Upper lobe of right lung (tissue), 1 donor: Measurements from ENCODE around the gene XYLB. TPM values are rescaled to one million over a fixed set of nuclear protein-coding genes. Genes with fewer than 3 reads are reported as not detected.

ENCODE experiments used
- ATAC-seq: fragments of 200-7000 bp; cut with Tn5 transposase; one replicate; pipeline ENCODE4 v1.9.1; 2020; ENCODE audit warnings: mild to moderate bottlenecking, moderate library complexity
- DNase-seq: peaks from one replicate; pipeline ENCODE4 v3.0.0-alpha.2; 2020
- H3K27ac ChIP-seq: fragments of 200-600 bp; one replicate; pipeline ENCODE4 v1.8.0; 2022
- H3K27me3 ChIP-seq: fragments of 200-600 bp; one replicate; pipeline ENCODE4 v1.8.0; 2022; ENCODE audit warnings: mild to moderate bottlenecking
- H3K36me3 ChIP-seq: fragments of 200-600 bp; one replicate; pipeline ENCODE4 v1.8.0; 2022
- H3K4me1 ChIP-seq: fragments of 200-600 bp; one replicate; pipeline ENCODE4 v1.8.0; 2022
- H3K4me3 ChIP-seq: fragments of 200-600 bp; one replicate; pipeline ENCODE4 v1.8.0; 2022; ENCODE audit warnings: mild to moderate bottlenecking
- H3K9me3 ChIP-seq: fragments of 200-600 bp; one replicate; pipeline ENCODE4 v1.8.0; 2022
- CTCF ChIP-seq: fragments of 200-600 bp; IDR thresholded peaks from one replicate; pipeline ENCODE4 v1.8.0; 2022; ENCODE audit warnings: antibody characterized with exemption
- intact Hi-C: fragments of 100-400 bp; cut with DNase I; formaldehyde crosslinking; loops from one replicate; pipeline ENCODE4 v1.11.0; 2022
- total RNA-seq: library from RNA; stranded (reverse); fragmentation: NEBNext Ultra II Directional; extraction: Animal tissue kit (Norgen Biotek cat#: 25700); gene quantifications from one replicate; pipeline ENCODE4 v1.2.1, GENCODE V29; 2021
- donor health status: DM: no; HTN: yes; CAD: no; lungs with severe emphysema.

Gene XYLB
- total RNA-seq, 1 donor from 2014 or later = 3.1 TPM

- DNase-seq = no peak
- no peak for ATAC-seq
- no peak overlapping the region for H3K4me3 ChIP-seq
- H3K4me1 ChIP-seq = no peaks in the 10 kb centered on the region
- TF ChIP-seq CTCF = no peak
- intact Hi-C loops = no loop called here
- no peak overlapping the region for H3K27ac ChIP-seq
- no peaks in the 10 kb centered on the region for H3K36me3 ChIP-seq
- H3K9me3 ChIP-seq = no peaks in the 10 kb centered on the region
- H3K27me3 ChIP-seq = no peaks in the 10 kb centered on the region
Measured at GRCh38 chr3:38331257-38332022, 15.1 kb upstream of the XYLB start.

DNA sequence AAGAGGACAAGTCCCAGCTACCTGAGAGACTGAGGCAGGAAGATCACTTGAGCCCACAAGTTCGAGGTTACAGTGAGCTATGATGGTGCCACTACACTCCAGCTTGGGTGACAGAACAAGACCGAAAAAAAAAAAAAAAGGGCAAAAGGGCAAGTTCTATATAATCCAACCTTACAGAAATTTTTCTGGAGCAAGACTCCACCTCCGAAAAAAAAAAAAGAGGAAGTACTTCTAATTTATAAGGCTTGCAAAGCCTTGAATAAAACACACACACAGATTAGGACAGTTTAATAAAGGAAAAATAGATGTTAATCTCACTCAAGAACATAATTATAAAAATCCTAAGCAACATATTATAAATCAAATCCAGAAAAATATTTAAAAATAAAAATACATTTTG is 14.4 kb upstream of the XYLB start:
- DNase-seq = no peak

DNA sequence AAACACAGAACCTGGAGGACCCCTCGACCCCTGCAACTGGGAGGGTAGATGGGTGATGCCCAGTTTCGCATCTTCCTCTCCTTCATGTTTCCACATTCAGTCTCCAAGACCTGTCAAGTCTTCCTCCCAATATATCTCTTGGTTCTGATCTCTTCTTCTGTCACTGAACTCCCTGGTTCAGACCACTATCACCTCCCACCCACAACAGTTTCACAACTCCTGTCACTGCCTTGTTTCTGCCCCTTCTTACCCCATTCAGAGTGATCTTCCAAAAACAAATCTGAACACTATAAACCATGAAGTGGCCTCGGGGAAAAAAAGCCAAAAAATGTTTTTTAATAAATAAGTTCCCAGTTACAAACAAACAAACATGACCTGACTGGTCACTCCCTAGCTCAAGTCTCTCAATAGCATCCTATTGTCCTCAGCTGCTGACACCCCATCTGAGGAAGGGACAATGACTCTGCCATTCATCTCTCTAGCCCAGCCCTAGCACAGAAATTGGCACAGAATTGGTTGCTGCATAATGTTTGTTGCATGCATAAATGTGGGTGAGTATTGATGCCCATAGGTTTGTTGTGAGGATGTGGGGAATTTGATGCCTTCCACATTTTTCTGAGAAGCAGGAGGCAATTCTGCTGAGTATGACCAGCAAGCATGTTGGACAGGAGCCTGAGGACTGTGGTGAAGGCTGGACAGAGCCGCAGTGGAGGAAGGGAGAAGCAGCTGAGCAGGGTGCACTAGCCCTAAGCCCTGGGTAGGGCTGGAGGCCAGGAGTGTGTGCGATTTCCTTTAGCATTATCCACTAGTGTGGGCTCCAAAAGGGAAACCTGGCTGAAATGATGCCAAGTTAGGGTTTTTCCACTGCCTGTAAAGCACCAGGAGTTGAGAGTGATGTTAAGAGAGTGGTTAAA is 12.2 kb upstream of the XYLB start:
- DNase-seq (no peak), ATAC-seq (no peak)
- Histone ChIP-seq H3K4me1 (no peaks in the 10 kb centered on the region), H3K9me3 (no peaks in the 10 kb centered on the region), H3K27me3 (no peaks in the 10 kb centered on the region), H3K36me3 (no peaks in the 10 kb centered on the region), H3K27ac (no peak overlapping the region), H3K4me3 (no peak overlapping the region)
- no peak for TF ChIP-seq CTCF
- intact Hi-C loops = no loop called here

More for the DNA sequence above, 14.4 kb upstream of the XYLB start:
- H3K27me3 ChIP-seq = no peaks in the 10 kb centered on the region
- no peak for ATAC-seq
- no peaks in the 10 kb centered on the region for H3K9me3 ChIP-seq
- TF ChIP-seq CTCF = no peak
- no peaks in the 10 kb centered on the region for H3K36me3 ChIP-seq
- H3K27ac ChIP-seq = no peak overlapping the region
- H3K4me3 ChIP-seq = no peak overlapping the region
- no peaks in the 10 kb centered on the region for H3K4me1 ChIP-seq
- intact Hi-C loops = no loop called here

- Histone ChIP-seq H3K4me1 (no peaks in the 10 kb centered on the region), H3K9me3 (no peaks in the 10 kb centered on the region), H3K36me3 (no peaks in the 10 kb centered on the region), H3K27ac (no peak overlapping the region), H3K4me3 (no peak overlapping the region), H3K27me3 (no peaks in the 10 kb centered on the region)
- ATAC-seq (no peak), DNase-seq (no peak)
- TF ChIP-seq CTCF = no peak
- intact Hi-C loops = no loop called here
Measured at GRCh38 chr3:38335263-38335662, 11.3 kb upstream of the XYLB start.

- no peak for ATAC-seq
- H3K27me3 ChIP-seq = no peaks in the 10 kb centered on the region
- no peaks in the 10 kb centered on the region for H3K36me3 ChIP-seq
- no peaks in the 10 kb centered on the region for H3K4me1 ChIP-seq
- TF ChIP-seq CTCF = no peak
- no peaks in the 10 kb centered on the region for H3K9me3 ChIP-seq
- no peak for DNase-seq
- no peak overlapping the region for H3K4me3 ChIP-seq
- intact Hi-C loops = no loop called here
- no peak overlapping the region for H3K27ac ChIP-seq
Measured at GRCh38 chr3:38337703-38338102, 8.9 kb upstream of the XYLB start.
